ENCODE results near the gene HOXB9.
A peak's percentile ranks its signal among the peaks of the same experiment; 100 is the strongest.

The HOXB9 gene

GRCh38 chr17:48610282-48611211, 15.6 kb downstream of the HOXB9 start, which contains the start of gene HOXB7:
TSS of gene HOXB7 (minus strand) at chr17:48611017. CDS start at chr17:48610918, 99 bp downstream.
- no peak for TF ChIP-seq EZH2phosphoT487 (IDR thresholded peaks at IDR 0.05; ENCODE audit: low read length)
- peak; percentile 57 for DNase-seq
- H3K4me3 ChIP-seq (ENCODE audit: low read length) = peak within 1 kb of the TSS; percentile 87
- H4K20me1 ChIP-seq (ENCODE audit: insufficient read depth, low read length) = no peaks in the 10 kb centered on the region
- H2AFZ ChIP-seq (ENCODE audit: low read length) = peak within 1 kb of the TSS; percentile 98
- H3K27me3 ChIP-seq (replicated peaks; ENCODE audit: insufficient read depth, low read length) = peaks cover 20% of the 10 kb centered on the region
- no peaks in the 10 kb centered on the region for H3K79me2 ChIP-seq (ENCODE audit: low read length)
- peaks cover 8% of the 10 kb centered on the region; the same call in 1 of the 2 replicates for H3K4me1 ChIP-seq (ENCODE audit: low read length)
- peak within 1 kb of the TSS; percentile 99 for H3K4me2 ChIP-seq (ENCODE audit: low read depth, low read length)
- H3K9me2 ChIP-seq (replicated peaks; ENCODE audit: insufficient read depth, low read length) = no peaks in the 10 kb centered on the region
- peaks cover 4% of the 10 kb centered on the region for H3F3A ChIP-seq (ENCODE audit: insufficient read depth, low read length)
- H3K27ac ChIP-seq (ENCODE audit: low read length) = no peak within 1 kb of the TSS
- H3K36me3 ChIP-seq (replicated peaks; ENCODE audit: insufficient read depth, low read length) = no peaks in the 10 kb centered on the region
- peak within 1 kb of the TSS; percentile 71 for H3K9ac ChIP-seq (ENCODE audit: low read length)
- H3K9me3 ChIP-seq (replicated peaks; ENCODE audit: insufficient read depth, low read length) = no peaks in the 10 kb centered on the region

GRCh38 chr17:48609759-48610281, 16.3 kb downstream of the HOXB9 start:
- H3K4me2 ChIP-seq (ENCODE audit: low read depth, low read length) = peak overlapping the region; percentile 99

GRCh38 chr17:48609033-48609432, 17.1 kb downstream of the HOXB9 start:
- Histone ChIP-seq H3K27ac (ENCODE audit: low read length) (no peak overlapping the region), H3F3A (ENCODE audit: insufficient read depth, low read length) (peaks cover 4% of the 10 kb centered on the region), H3K36me3 (replicated peaks; ENCODE audit: insufficient read depth, low read length) (no peaks in the 10 kb centered on the region), H3K27me3 (replicated peaks; ENCODE audit: insufficient read depth, low read length) (peaks cover 22% of the 10 kb centered on the region), H3K9me2 (replicated peaks; ENCODE audit: insufficient read depth, low read length) (no peaks in the 10 kb centered on the region), H3K4me3 (ENCODE audit: low read length) (no peak overlapping the region), H2AFZ (ENCODE audit: low read length) (no peak overlapping the region), H3K79me2 (ENCODE audit: low read length) (no peaks in the 10 kb centered on the region), H3K4me1 (ENCODE audit: low read length) (peaks cover 8% of the 10 kb centered on the region; the same call in 1 of the 2 replicates), H3K4me2 (ENCODE audit: low read depth, low read length) (no peak overlapping the region), H3K9me3 (replicated peaks; ENCODE audit: insufficient read depth, low read length) (no peaks in the 10 kb centered on the region), H3K9ac (ENCODE audit: low read length) (no peak overlapping the region), H4K20me1 (ENCODE audit: insufficient read depth, low read length) (no peaks in the 10 kb centered on the region)
- peak; percentile 30 for DNase-seq
- no peak for TF ChIP-seq EZH2phosphoT487 (IDR thresholded peaks at IDR 0.05; ENCODE audit: low read length)
- no peak for TF ChIP-seq CTCF (IDR thresholded peaks at IDR 0.05; ENCODE audit: low read length)
- no peak for TF ChIP-seq EZH2 (optimal IDR thresholded peaks at IDR 0.05; ENCODE audit: low read depth, low read length)

More at GRCh38 chr17:48609759-48610281, 16.3 kb downstream of the HOXB9 start:
- DNase-seq = no peak
- Histone ChIP-seq H3K79me2 (ENCODE audit: low read length) (no peaks in the 10 kb centered on the region), H3K4me3 (ENCODE audit: low read length) (peak overlapping the region; percentile 87), H3K27me3 (replicated peaks; ENCODE audit: insufficient read depth, low read length) (peaks cover 20% of the 10 kb centered on the region), H3F3A (ENCODE audit: insufficient read depth, low read length) (peaks cover 4% of the 10 kb centered on the region), H3K4me1 (ENCODE audit: low read length) (peaks cover 8% of the 10 kb centered on the region; the same call in 1 of the 2 replicates), H3K27ac (ENCODE audit: low read length) (no peak overlapping the region), H4K20me1 (ENCODE audit: insufficient read depth, low read length) (no peaks in the 10 kb centered on the region), H3K9me3 (replicated peaks; ENCODE audit: insufficient read depth, low read length) (no peaks in the 10 kb centered on the region), H3K36me3 (replicated peaks; ENCODE audit: insufficient read depth, low read length) (no peaks in the 10 kb centered on the region), H2AFZ (ENCODE audit: low read length) (peak overlapping the region; percentile 98), H3K9me2 (replicated peaks; ENCODE audit: insufficient read depth, low read length) (no peaks in the 10 kb centered on the region), H3K9ac (ENCODE audit: low read length) (peak overlapping the region; percentile 71; the same call in 1 of the 2 replicates)
- TF ChIP-seq EZH2phosphoT487 (IDR thresholded peaks at IDR 0.05; ENCODE audit: low read length) = no peak
- no peak for TF ChIP-seq CTCF (IDR thresholded peaks at IDR 0.05; ENCODE audit: low read length)
- TF ChIP-seq EZH2 (optimal IDR thresholded peaks at IDR 0.05; ENCODE audit: low read depth, low read length) = no peak

Data from MM.1S (cell line).